Measurements from ENCODE around the gene EYA4. TPM values are rescaled to one million over a fixed set of nuclear protein-coding genes. Genes with fewer than 3 reads are reported as not detected.

The EYA4 gene
- total RNA-seq, 1 donor from 2014 or later, result 1.6 TPM

DNA sequence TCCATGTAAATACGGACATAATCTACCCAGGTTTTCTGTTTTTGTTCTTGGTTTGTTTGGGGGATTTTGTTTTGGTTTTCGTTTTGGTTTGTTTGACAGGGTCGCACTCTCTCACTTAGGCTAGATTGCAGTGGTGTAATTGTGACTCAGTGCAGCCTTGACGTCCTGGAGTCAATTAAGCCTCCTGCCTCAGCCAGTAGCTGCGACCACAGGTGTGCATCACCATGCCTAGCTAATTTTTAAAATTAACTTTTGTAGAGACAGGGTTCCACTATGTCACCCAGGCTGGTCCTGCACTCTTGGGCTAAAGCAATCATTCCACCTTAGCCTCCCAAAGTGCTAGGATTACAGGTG lies 37.8 kb upstream of the EYA4 start:
- Mint-ChIP-seq H3K27ac (ENCODE audit: unreplicated experiment) (no peak overlapping the region), H3K4me3 (ENCODE audit: unreplicated experiment) (no peak overlapping the region), H3K36me3 (ENCODE audit: low read depth, unreplicated experiment) (no peaks in the 10 kb centered on the region), H3K27me3 (ENCODE audit: low read depth, unreplicated experiment) (no peaks in the 10 kb centered on the region), H3K4me1 (ENCODE audit: low read depth, unreplicated experiment) (peaks cover 2% of the 10 kb centered on the region), H3K9me3 (ENCODE audit: unreplicated experiment) (no peaks in the 10 kb centered on the region)
- Histone ChIP-seq H2AFZ (ENCODE audit: low read depth, low read length) (no peak overlapping the region), H3K4me2 (ENCODE audit: low read length) (no peak overlapping the region), H3K27me3 (ENCODE audit: insufficient read depth, low read length) (no peaks in the 10 kb centered on the region), H4K20me1 (ENCODE audit: insufficient read depth, low read length) (no peaks in the 10 kb centered on the region), H3K9me3 (ENCODE audit: insufficient read depth, low read depth, low read length) (no peaks in the 10 kb centered on the region), H3K4me3 (ENCODE audit: insufficient read depth, low read depth, low read length) (no peak overlapping the region), H3K4me1 (ENCODE audit: insufficient read depth, low read length) (no peaks in the 10 kb centered on the region), H3K79me2 (ENCODE audit: insufficient read depth, low read length) (no peaks in the 10 kb centered on the region), H3K36me3 (ENCODE audit: insufficient read depth, low read length) (no peaks in the 10 kb centered on the region), H3K27ac (ENCODE audit: low read depth, low read length) (no peak overlapping the region), H3K9ac (ENCODE audit: low read length) (no peak overlapping the region)
- FAIRE-seq (no peak), DNase-seq (ENCODE audit: low read depth) (no peak)
- TF ChIP-seq EZH2 (IDR thresholded peaks at IDR 0.05; ENCODE audit: insufficient read depth, low read length), result no peak
- TF ChIP-seq, protein P1, sequence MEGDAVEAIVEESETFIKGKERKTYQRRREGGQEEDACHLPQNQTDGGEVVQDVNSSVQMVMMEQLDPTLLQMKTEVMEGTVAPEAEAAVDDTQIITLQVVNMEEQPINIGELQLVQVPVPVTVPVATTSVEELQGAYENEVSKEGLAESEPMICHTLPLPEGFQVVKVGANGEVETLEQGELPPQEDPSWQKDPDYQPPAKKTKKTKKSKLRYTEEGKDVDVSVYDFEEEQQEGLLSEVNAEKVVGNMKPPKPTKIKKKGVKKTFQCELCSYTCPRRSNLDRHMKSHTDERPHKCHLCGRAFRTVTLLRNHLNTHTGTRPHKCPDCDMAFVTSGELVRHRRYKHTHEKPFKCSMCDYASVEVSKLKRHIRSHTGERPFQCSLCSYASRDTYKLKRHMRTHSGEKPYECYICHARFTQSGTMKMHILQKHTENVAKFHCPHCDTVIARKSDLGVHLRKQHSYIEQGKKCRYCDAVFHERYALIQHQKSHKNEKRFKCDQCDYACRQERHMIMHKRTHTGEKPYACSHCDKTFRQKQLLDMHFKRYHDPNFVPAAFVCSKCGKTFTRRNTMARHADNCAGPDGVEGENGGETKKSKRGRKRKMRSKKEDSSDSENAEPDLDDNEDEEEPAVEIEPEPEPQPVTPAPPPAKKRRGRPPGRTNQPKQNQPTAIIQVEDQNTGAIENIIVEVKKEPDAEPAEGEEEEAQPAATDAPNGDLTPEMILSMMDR (IDR thresholded peaks at IDR 0.05; ENCODE audit: insufficient read depth, low read depth, low read length), result no peak

DNA sequence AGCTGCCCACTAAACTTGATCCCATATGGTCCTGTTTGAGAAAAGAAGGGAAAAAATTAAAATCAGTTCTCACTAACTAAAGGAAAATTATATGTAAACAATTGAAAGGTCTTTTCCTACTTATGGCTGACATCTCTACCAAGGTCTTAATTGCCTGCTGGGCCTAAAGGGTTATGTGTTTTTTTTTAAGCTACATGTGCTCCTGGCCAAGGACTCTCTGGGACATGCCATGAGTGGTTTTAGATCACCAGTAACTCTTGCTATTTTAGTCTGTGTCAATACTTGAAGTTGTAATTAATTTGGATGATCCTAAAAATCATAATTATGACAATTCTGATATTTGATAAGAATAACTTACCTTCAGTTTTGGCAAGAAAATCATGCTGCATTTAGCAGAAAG lies 35.9 kb upstream of the EYA4 start:
- no peaks in the 10 kb centered on the region for H3K27me3 ChIP-seq (ENCODE audit: insufficient read depth, low read length)
- no peak overlapping the region for H3K4me3 ChIP-seq (ENCODE audit: insufficient read depth, low read depth, low read length)
- no peak overlapping the region for H3K4me2 ChIP-seq (ENCODE audit: low read length)
- H3K36me3 Mint-ChIP-seq (ENCODE audit: low read depth, unreplicated experiment), result no peaks in the 10 kb centered on the region
- no peaks in the 10 kb centered on the region for H3K4me1 ChIP-seq (ENCODE audit: insufficient read depth, low read length)
- FAIRE-seq (no peak), DNase-seq (ENCODE audit: low read depth) (no peak)
- no peak overlapping the region for H3K4me3 Mint-ChIP-seq (ENCODE audit: unreplicated experiment)
- H3K36me3 ChIP-seq (ENCODE audit: insufficient read depth, low read length), result no peaks in the 10 kb centered on the region
- no peak overlapping the region for H3K27ac Mint-ChIP-seq (ENCODE audit: unreplicated experiment)
- TF ChIP-seq, protein P1 (IDR thresholded peaks at IDR 0.05; ENCODE audit: insufficient read depth, low read depth, low read length), result no peak
- TF ChIP-seq EZH2 (IDR thresholded peaks at IDR 0.05; ENCODE audit: insufficient read depth, low read length), result no peak
- no peaks in the 10 kb centered on the region for H4K20me1 ChIP-seq (ENCODE audit: insufficient read depth, low read length)
- no peaks in the 10 kb centered on the region for H3K27me3 Mint-ChIP-seq (ENCODE audit: low read depth, unreplicated experiment)
- no peaks in the 10 kb centered on the region for H3K79me2 ChIP-seq (ENCODE audit: insufficient read depth, low read length)
- peaks cover 5% of the 10 kb centered on the region for H3K4me1 Mint-ChIP-seq (ENCODE audit: low read depth, unreplicated experiment)
- no peak overlapping the region for H2AFZ ChIP-seq (ENCODE audit: low read depth, low read length)
- peaks cover 3% of the 10 kb centered on the region for H3K9me3 Mint-ChIP-seq (ENCODE audit: unreplicated experiment)
- H3K9ac ChIP-seq (ENCODE audit: low read length), result no peak overlapping the region
- H3K27ac ChIP-seq (ENCODE audit: low read depth, low read length), result no peak overlapping the region
- no peaks in the 10 kb centered on the region for H3K9me3 ChIP-seq (ENCODE audit: insufficient read depth, low read depth, low read length)

DNA sequence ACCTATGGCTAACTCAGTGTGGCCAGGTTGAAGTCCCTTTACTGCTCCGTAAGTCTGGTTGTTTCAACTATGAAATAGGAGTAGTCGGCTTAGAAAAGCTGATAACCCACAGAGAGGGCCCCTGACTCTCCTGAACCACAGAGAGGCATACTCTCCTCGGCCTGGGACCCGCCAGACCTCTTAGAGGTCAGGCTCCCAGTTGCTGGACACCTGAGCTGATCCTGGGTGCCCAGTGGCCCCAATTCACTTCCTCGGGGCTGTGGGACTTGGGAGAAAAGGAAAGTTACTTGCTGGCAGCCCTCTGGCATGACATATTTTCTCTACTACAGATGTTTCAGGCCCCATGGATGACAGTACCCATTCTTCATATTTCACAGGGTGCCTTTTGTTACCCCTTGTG lies 34.2 kb upstream of the EYA4 start:
- Histone ChIP-seq H2AFZ (ENCODE audit: low read depth, low read length) (no peak overlapping the region), H3K9me3 (ENCODE audit: insufficient read depth, low read depth, low read length) (no peaks in the 10 kb centered on the region), H3K4me3 (ENCODE audit: insufficient read depth, low read depth, low read length) (no peak overlapping the region), H3K4me1 (ENCODE audit: insufficient read depth, low read length) (no peaks in the 10 kb centered on the region), H3K27ac (ENCODE audit: low read depth, low read length) (no peak overlapping the region), H3K9ac (ENCODE audit: low read length) (no peak overlapping the region), H3K79me2 (ENCODE audit: insufficient read depth, low read length) (no peaks in the 10 kb centered on the region), H3K4me2 (ENCODE audit: low read length) (no peak overlapping the region), H4K20me1 (ENCODE audit: insufficient read depth, low read length) (no peaks in the 10 kb centered on the region), H3K27me3 (ENCODE audit: insufficient read depth, low read length) (no peaks in the 10 kb centered on the region), H3K36me3 (ENCODE audit: insufficient read depth, low read length) (no peaks in the 10 kb centered on the region)
- TF ChIP-seq, protein P1 (IDR thresholded peaks at IDR 0.05; ENCODE audit: insufficient read depth, low read depth, low read length), result no peak
- no peak for TF ChIP-seq EZH2 (IDR thresholded peaks at IDR 0.05; ENCODE audit: insufficient read depth, low read length)
- H3K27me3 Mint-ChIP-seq (ENCODE audit: low read depth, unreplicated experiment), result no peaks in the 10 kb centered on the region
- DNase-seq (ENCODE audit: low read depth) (no peak), FAIRE-seq (no peak)
- H3K36me3 Mint-ChIP-seq (ENCODE audit: low read depth, unreplicated experiment), result no peaks in the 10 kb centered on the region
- H3K9me3 Mint-ChIP-seq (ENCODE audit: unreplicated experiment), result peaks cover 3% of the 10 kb centered on the region
- no peak overlapping the region for H3K27ac Mint-ChIP-seq (ENCODE audit: unreplicated experiment)
- no peak overlapping the region for H3K4me3 Mint-ChIP-seq (ENCODE audit: unreplicated experiment)
- peaks cover 5% of the 10 kb centered on the region for H3K4me1 Mint-ChIP-seq (ENCODE audit: low read depth, unreplicated experiment)
